Measurements from ENCODE around the gene TMEM151B. TPM values are rescaled to one million over a fixed set of nuclear protein-coding genes. Genes with fewer than 3 reads are reported as not detected.

The TMEM151B gene
- total and polyA plus RNA-seq, 2 of the 13 experiments (the other 11 are each of a cell fraction or from before 2014, with no cell fraction given), result not detected

GRCh38 chr6:44223319-44224028 is 46.8 kb upstream of the TMEM151B start, which contains the start of gene SLC29A1 (continued):
- no peak for TF ChIP-seq ZBTB40 (IDR thresholded peaks at IDR 0.05)
- TF ChIP-seq ZBTB40 (CRISPR knock-in tag; IDR thresholded peaks at IDR 0.05), result peak; percentile 51; the same call in 1 of the 2 replicates
- TF ChIP-seq RFX3 (CRISPR knock-in tag; IDR thresholded peaks at IDR 0.05), result no peak
- TF ChIP-seq CCDC6 (CRISPR knock-in tag; IDR thresholded peaks at IDR 0.05), result no peak
- TF ChIP-seq ZNF737 (CRISPR knock-in tag; IDR thresholded peaks at IDR 0.05; ENCODE audit: borderline replicate concordance), result no peak
- TF ChIP-seq ATF2 (CRISPR knock-in tag; IDR thresholded peaks at IDR 0.05), result no peak
- TF ChIP-seq RARG (CRISPR knock-in tag; IDR thresholded peaks at IDR 0.05; ENCODE audit: low read depth), result no peak
- TF ChIP-seq NCOA2 (CRISPR knock-in tag; IDR thresholded peaks at IDR 0.05), result 0 out of 2 replicates have a peak, but pooled peaks have one; percentile 21
- peak; percentile 84 for TF ChIP-seq HNRNPLL (IDR thresholded peaks at IDR 0.05; ENCODE audit: low read depth, low read length, poor library complexity, severe bottlenecking)
- no peak for TF ChIP-seq MEF2D (CRISPR knock-in tag; IDR thresholded peaks at IDR 0.05)
- no peak for TF ChIP-seq SIX1 (CRISPR knock-in tag; IDR thresholded peaks at IDR 0.05; ENCODE audit: borderline replicate concordance)
- no peak for TF ChIP-seq ZNF644 (CRISPR knock-in tag; IDR thresholded peaks at IDR 0.05; ENCODE audit: low read depth)
- peak; percentile 92 for TF ChIP-seq TFDP2 (CRISPR knock-in tag; IDR thresholded peaks at IDR 0.05)
- TF ChIP-seq ZNF468 (CRISPR knock-in tag; IDR thresholded peaks at IDR 0.05), result no peak
- no peak for TF ChIP-seq ZNF740 (CRISPR knock-in tag; IDR thresholded peaks at IDR 0.05)
- no peak for TF ChIP-seq ZNF335 (CRISPR knock-in tag; IDR thresholded peaks at IDR 0.05)

Data from HepG2 (cell line).